Breast epithelium (tissue), 4 donors: ENCODE measurements around the gene JPT2. TPM values are rescaled to one million over a fixed set of nuclear protein-coding genes. Genes with fewer than 3 reads are reported as not detected.

ENCODE experiments used
- DNase-seq, 2 donors: peaks; one replicate each; pipeline ENCODE4 v3.0.0-alpha.2; 2019; ENCODE audit warnings: low spot score in 2 of 2
- H3K27ac ChIP-seq, 2 donors: fragments of 200-600 bp; sonication (generic) in 1 of 2; one replicate each; pipeline ENCODE4 v1.5.1; 2016 to 2019; ENCODE audit warnings: mild to moderate bottlenecking in 1 of 2
- H3K27me3 ChIP-seq, 2 donors: fragments of 200-600 bp; sonication (generic) in 1 of 2; one replicate each; pipeline versions ENCODE4 v1.5.1 to v1.6.0; 2017 to 2019; ENCODE audit warnings: control low read depth in 1 of 2, mild to moderate bottlenecking in 1 of 2
- H3K36me3 ChIP-seq: fragments of 200-600 bp; one replicate; pipeline ENCODE4 v1.5.1; 2019
- H3K4me1 ChIP-seq, 2 donors: fragments of 200-600 bp; sonication (generic); one replicate each; pipeline ENCODE4 v1.5.1; 2016 to 2019; ENCODE audit warnings: control low read depth in 1 of 2
- H3K4me3 ChIP-seq, 3 donors: fragments of 200-600 bp; sonication (generic); 1 replicate in 2 of 3; 2 replicates in 1 of 3; pipeline ENCODE4 v1.5.1; 2016 to 2019; ENCODE audit warnings: mild to moderate bottlenecking in 3 of 3, moderate library complexity in 2 of 3
- H3K9me3 ChIP-seq, 2 donors: fragments of 200-600 bp; sonication (generic) in 1 of 2; one replicate each; pipeline ENCODE4 v1.5.1; 2016 to 2019; ENCODE audit warnings: control low read depth in 1 of 2
- CTCF ChIP-seq, 3 donors: fragments of 450-650 bp; IDR thresholded peaks; one replicate each; pipeline ENCODE4 v1.5.1; 2016 to 2017; ENCODE audit warnings: antibody characterized with exemption in 3 of 3, mild to moderate bottlenecking in 3 of 3, moderate library complexity in 3 of 3
- POLR2A ChIP-seq: fragments of 450-650 bp; IDR thresholded peaks from one replicate; pipeline ENCODE4 v1.6.1; 2016; ENCODE audit warnings: antibody characterized with exemption, mild to moderate bottlenecking, moderate library complexity
- POLR2AphosphoS5 ChIP-seq, 3 donors: sonication (generic); formaldehyde crosslinking; IDR thresholded peaks; one replicate each; pipeline ENCODE4 v1.6.1; 2017; ENCODE audit warnings: antibody characterized with exemption in 3 of 3
- intact Hi-C: fragments of 100-400 bp; cut with DNase I; formaldehyde crosslinking; loops from one replicate; pipeline ENCODE4 v1.15.1; 2023; ENCODE audit warnings: low total_unique reads
- total RNA-seq, 3 donors: library from RNA; depleted of rRNA; stranded (reverse); fragments of >200 nt; gene quantifications; one replicate each; pipeline ENCODE4 v1.1.0, GENCODE V29; 2016

The JPT2 gene
- total RNA-seq, 3 donors from 2014 or later: 19.2 to 44.2 (median 36.0) TPM

- no peak overlapping the region for H3K27ac ChIP-seq
- no peaks in the 10 kb centered on the region for H3K9me3 ChIP-seq
- no peak for DNase-seq
- peaks cover 20% of the 10 kb centered on the region for H3K36me3 ChIP-seq
- H3K4me3 ChIP-seq: no peak overlapping the region
- intact Hi-C loops: no loop called here
- no peaks in the 10 kb centered on the region for H3K27me3 ChIP-seq
- H3K4me1 ChIP-seq: no peaks in the 10 kb centered on the region
- no peak for TF ChIP-seq POLR2A
- TF ChIP-seq POLR2AphosphoS5 (IDR thresholded peaks at IDR 0.05): no peak
- no peak for TF ChIP-seq CTCF (IDR thresholded peaks at IDR 0.05)
Measured at GRCh38 chr16:1670371-1670770, 7.7 kb upstream of the JPT2 start.

DNA sequence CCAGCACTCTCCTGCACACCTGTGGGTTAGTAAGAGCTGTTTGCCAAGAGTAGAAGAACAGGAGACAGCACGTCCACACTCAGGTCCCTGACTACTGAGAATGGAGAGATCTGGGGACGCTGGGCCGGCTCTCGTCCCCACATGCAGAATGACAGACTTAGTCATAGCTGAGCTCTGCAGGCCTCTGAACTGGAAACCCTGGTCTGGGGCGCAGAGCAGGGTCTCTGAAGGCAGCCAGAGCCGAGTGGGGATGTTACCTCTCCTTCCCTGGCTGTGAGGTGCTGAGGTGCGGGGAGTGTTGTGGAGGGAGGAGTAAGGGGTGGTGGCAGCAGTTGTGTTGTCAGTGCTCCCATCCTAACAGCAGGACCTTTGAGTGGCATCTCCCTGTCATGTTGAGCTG is 7.2 kb upstream of the JPT2 start:
- no peaks in the 10 kb centered on the region for H3K4me1 ChIP-seq
- no peaks in the 10 kb centered on the region for H3K27me3 ChIP-seq
- H3K27ac ChIP-seq: no peak overlapping the region
- no peak overlapping the region for H3K4me3 ChIP-seq
- H3K36me3 ChIP-seq: peaks cover 20% of the 10 kb centered on the region
- no peak for DNase-seq
- TF ChIP-seq CTCF (IDR thresholded peaks at IDR 0.05): no peak
- no peak for TF ChIP-seq POLR2AphosphoS5 (IDR thresholded peaks at IDR 0.05)
- no peak for TF ChIP-seq POLR2A
- no peaks in the 10 kb centered on the region for H3K9me3 ChIP-seq
- intact Hi-C loops: no loop called here

DNA sequence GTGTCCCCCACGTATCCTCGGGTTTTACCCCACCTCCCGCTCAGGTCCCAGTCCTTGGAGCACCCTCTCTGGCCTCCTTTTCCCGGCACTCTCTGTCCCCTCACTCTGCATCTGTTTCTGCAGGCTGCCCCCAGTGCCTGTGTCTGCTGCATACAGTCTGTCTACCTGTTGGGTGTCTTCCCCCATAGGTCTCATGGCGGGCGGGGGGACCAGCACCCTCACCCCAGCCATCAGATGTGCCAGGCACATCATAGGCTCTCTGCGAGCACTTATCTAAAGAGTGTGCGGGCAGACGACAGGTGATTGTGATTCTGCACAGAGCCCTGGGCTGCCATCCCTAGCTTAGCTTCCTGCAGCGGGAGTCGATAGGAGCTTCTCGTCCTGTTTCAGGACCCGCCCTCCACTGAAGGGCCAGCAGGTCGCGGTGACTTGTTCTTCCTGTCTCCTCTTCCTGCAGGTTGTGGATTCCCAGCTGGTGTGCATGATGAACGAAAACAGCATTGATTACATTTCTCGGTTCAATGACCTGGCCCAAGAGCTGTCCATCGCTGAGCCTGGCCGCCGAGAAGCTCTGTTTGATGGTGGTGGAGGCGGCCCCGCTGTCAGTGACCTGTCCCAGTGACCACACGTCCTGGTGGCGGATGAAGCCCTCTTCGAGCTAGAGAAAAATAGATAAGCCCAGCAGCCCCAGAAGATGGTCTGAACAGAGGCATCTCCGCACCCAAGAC is 4.5 kb upstream of the JPT2 start:
- Histone ChIP-seq H3K4me1 (no peaks in the 10 kb centered on the region), H3K9me3 (no peaks in the 10 kb centered on the region), H3K27me3 (no peaks in the 10 kb centered on the region), H3K27ac (no peak overlapping the region), H3K4me3 (no peak overlapping the region), H3K36me3 (peaks cover 14% of the 10 kb centered on the region)
- no peak for DNase-seq
- TF ChIP-seq POLR2A: no peak
- no peak for TF ChIP-seq POLR2AphosphoS5 (IDR thresholded peaks at IDR 0.05)
- no peak for TF ChIP-seq CTCF (IDR thresholded peaks at IDR 0.05)
- intact Hi-C loops: loop anchor here (2.0 kb wide), 1 partner anchor 75 kb away; no protein-coding TSS in a partner anchor

- no peak for DNase-seq
- no peak overlapping the region for H3K4me3 ChIP-seq
- H3K27me3 ChIP-seq: no peaks in the 10 kb centered on the region
- H3K9me3 ChIP-seq: no peaks in the 10 kb centered on the region
- no peak overlapping the region for H3K27ac ChIP-seq
- peaks cover 14% of the 10 kb centered on the region for H3K36me3 ChIP-seq
- H3K4me1 ChIP-seq: no peaks in the 10 kb centered on the region
- intact Hi-C loops: no loop called here
- TF ChIP-seq POLR2A (no peak), POLR2AphosphoS5 (IDR thresholded peaks at IDR 0.05) (no peak), CTCF (IDR thresholded peaks at IDR 0.05) (no peak)
Measured at GRCh38 chr16:1674306-1674705, 3.8 kb upstream of the JPT2 start.

DNA sequence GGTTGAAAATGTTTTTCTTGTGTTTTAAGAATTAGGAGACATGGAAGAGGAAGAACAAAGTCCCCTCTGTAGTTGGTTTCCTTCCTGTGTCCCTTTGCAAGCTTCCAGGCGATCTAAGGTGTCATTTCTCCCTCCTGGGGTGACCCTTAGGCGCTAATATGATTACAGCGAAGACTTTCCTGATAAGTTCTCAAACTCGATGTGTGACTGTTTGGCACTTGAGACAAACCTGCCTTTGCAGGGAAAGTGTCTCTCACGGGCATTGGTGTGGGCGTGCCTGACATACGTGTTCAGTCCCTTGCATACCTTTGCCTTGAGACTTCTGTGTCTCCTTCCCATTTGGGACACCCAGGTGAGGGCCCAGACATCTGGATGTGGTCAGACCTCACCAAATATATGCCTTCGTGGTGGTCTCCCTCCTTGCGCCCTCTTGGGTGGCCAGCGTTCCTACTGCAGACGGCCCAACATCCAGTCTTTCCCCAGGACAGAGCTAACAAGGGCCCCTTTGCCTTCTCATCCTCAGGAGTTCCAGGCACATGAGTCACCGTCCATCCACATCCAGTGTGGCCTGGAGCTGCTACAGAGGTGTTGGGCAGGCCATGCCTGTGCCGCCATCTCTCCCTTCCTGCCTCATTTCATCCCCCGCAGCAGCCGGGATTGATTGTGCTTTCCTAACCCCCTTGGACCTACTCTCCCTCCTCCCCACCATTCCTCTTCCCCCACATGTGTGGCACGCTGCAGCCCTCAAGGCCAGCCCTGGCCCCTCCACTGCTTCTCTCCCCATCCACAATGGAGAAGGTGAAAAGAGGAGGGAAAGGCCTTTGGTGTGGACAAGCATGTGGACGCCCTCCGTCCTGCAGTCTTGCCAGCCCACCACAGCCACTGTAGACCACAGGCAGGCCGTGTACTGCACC is 3.1 kb upstream of the JPT2 start:
- Histone ChIP-seq H3K27ac (no peak overlapping the region), H3K27me3 (no peaks in the 10 kb centered on the region), H3K4me3 (no peak overlapping the region), H3K4me1 (no peaks in the 10 kb centered on the region), H3K9me3 (no peaks in the 10 kb centered on the region), H3K36me3 (peaks cover 14% of the 10 kb centered on the region)
- intact Hi-C loops: no loop called here
- TF ChIP-seq CTCF (IDR thresholded peaks at IDR 0.05) (no peak), POLR2A (no peak), POLR2AphosphoS5 (IDR thresholded peaks at IDR 0.05) (no peak)
- DNase-seq: no peak
